ENCODE measurements around the gene CRY2. TPM values are rescaled to one million over a fixed set of nuclear protein-coding genes. Genes with fewer than 3 reads are reported as not detected.

The CRY2 gene
- polyA plus RNA-seq, 2 donors, result 5.9 to 6.8 TPM

Other genes with a start within 250 kb of the CRY2 start
- gene CHST1, start 181.9 kb upstream of the CRY2 start, polyA plus RNA-seq, result under 1 TPM; 0.14 to 0.25 TPM
- gene SLC35C1, start 42.3 kb upstream of the CRY2 start, polyA plus RNA-seq, result 10 to 100 TPM; 36.9 to 45.6 TPM
- 1 to 10 TPM in 1 of 2 donors, under 1 TPM in 1; 0.77 to 1.3 TPM for gene MAPK8IP1, start 38.2 kb downstream of the CRY2 start, polyA plus RNA-seq
- under 1 TPM; 0.16 to 0.49 TPM for gene FREY1, start 59.8 kb downstream of the CRY2 start, polyA plus RNA-seq
- 10 to 100 TPM; 18.9 to 29.1 TPM for gene PEX16, start 70.4 kb downstream of the CRY2 start, polyA plus RNA-seq
- 10 to 100 TPM; 20.7 to 45.8 TPM for gene LARGE2, start 75.2 kb downstream of the CRY2 start, polyA plus RNA-seq

Data from esophagus (tissue), 2 donors.